PC-9 (cell line): Measurements from ENCODE around the gene DKC1.

Experiments
- EZH2 ChIP-seq: fragments of 200-600 bp; sonication (generic); IDR thresholded peaks from 2 replicates; pipeline ENCODE4 v1.8.0; 2017; ENCODE audit warnings: antibody characterized with exemption, low read depth
- TF ChIP-seq, protein P1 (sequence below): fragments of 200-600 bp; sonication (generic); conservative IDR thresholded peaks from 2 replicates; pipeline ENCODE4 v1.6.1; 2017; ENCODE audit warnings: mixed run types, antibody characterized with exemption, mild to moderate bottlenecking, moderate library complexity

- TF ChIP-seq, protein P1, sequence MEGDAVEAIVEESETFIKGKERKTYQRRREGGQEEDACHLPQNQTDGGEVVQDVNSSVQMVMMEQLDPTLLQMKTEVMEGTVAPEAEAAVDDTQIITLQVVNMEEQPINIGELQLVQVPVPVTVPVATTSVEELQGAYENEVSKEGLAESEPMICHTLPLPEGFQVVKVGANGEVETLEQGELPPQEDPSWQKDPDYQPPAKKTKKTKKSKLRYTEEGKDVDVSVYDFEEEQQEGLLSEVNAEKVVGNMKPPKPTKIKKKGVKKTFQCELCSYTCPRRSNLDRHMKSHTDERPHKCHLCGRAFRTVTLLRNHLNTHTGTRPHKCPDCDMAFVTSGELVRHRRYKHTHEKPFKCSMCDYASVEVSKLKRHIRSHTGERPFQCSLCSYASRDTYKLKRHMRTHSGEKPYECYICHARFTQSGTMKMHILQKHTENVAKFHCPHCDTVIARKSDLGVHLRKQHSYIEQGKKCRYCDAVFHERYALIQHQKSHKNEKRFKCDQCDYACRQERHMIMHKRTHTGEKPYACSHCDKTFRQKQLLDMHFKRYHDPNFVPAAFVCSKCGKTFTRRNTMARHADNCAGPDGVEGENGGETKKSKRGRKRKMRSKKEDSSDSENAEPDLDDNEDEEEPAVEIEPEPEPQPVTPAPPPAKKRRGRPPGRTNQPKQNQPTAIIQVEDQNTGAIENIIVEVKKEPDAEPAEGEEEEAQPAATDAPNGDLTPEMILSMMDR = no peak
- no peak for TF ChIP-seq EZH2
These were observed 41.5 kb upstream of the DKC1 start for GRCh38 chrX:154721155-154721554.
